HEK293 (cell line): Measurements from ENCODE around the gene SLC25A41.

Source experiments
- FEZF1 ChIP-seq: fragments of 450-650 bp; formaldehyde crosslinking; IDR thresholded peaks from 2 replicates; pipeline ENCODE4 v1.5.1; 2016; ENCODE audit warnings: missing biosample characterization, missing genetic modification characterization
- GFI1B ChIP-seq: fragments of 450-650 bp; formaldehyde crosslinking; IDR thresholded peaks from 2 replicates; pipeline ENCODE4 v1.5.1; 2016; ENCODE audit warnings: missing biosample characterization, missing genetic modification characterization
- GLI4 ChIP-seq: fragments of 450-650 bp; formaldehyde crosslinking; IDR thresholded peaks from 2 replicates; pipeline ENCODE4 v1.5.1; 2016; ENCODE audit warnings: missing biosample characterization, missing genetic modification characterization
- HOXC10 ChIP-seq: sonication (generic); formaldehyde crosslinking; IDR thresholded peaks from 2 replicates; pipeline ENCODE4 v1.8.1; 2023; ENCODE audit warnings: mild to moderate bottlenecking, missing genetic modification reagents
- PRDM6 ChIP-seq: fragments of 450-650 bp; formaldehyde crosslinking; IDR thresholded peaks from 2 replicates; pipeline ENCODE4 v1.5.1; 2017; ENCODE audit warnings: missing biosample characterization, missing genetic modification characterization
- ZBTB20 ChIP-seq: fragments of 450-650 bp; formaldehyde crosslinking; IDR thresholded peaks from 2 replicates; pipeline ENCODE4 v1.5.1; 2016; ENCODE audit warnings: missing biosample characterization, missing genetic modification characterization
- ZFHX2 ChIP-seq: fragments of 450-650 bp; formaldehyde crosslinking; conservative IDR thresholded peaks from 2 replicates; pipeline ENCODE4 v1.5.1; 2016; ENCODE audit warnings: missing biosample characterization, missing genetic modification characterization
- ZFP37 ChIP-seq: fragments of 450-650 bp; formaldehyde crosslinking; IDR thresholded peaks from 2 replicates; pipeline ENCODE4 v1.5.1; 2016; ENCODE audit warnings: missing biosample characterization, missing genetic modification characterization
- ZNF140 ChIP-seq: fragments of 450-650 bp; formaldehyde crosslinking; IDR thresholded peaks from 2 replicates; pipeline ENCODE4 v1.5.1; 2016; ENCODE audit warnings: missing biosample characterization, missing genetic modification characterization
- ZNF146 ChIP-seq: fragments of 450-650 bp; formaldehyde crosslinking; IDR thresholded peaks from 2 replicates; pipeline ENCODE4 v1.5.1; 2016; ENCODE audit warnings: missing biosample characterization, missing genetic modification characterization
- ZNF157 ChIP-seq: fragments of 450-650 bp; formaldehyde crosslinking; IDR thresholded peaks from 2 replicates; pipeline ENCODE4 v1.5.1; 2016; ENCODE audit warnings: missing biosample characterization, missing genetic modification characterization
- ZNF16 ChIP-seq: fragments of 450-650 bp; formaldehyde crosslinking; IDR thresholded peaks from 2 replicates; pipeline ENCODE4 v1.5.1; 2016; ENCODE audit warnings: low read depth, missing biosample characterization, missing genetic modification characterization
- ZNF169 ChIP-seq: fragments of 450-650 bp; formaldehyde crosslinking; IDR thresholded peaks from 2 replicates; pipeline ENCODE4 v1.5.1; 2016; ENCODE audit warnings: missing biosample characterization, missing genetic modification characterization
- ZNF239 ChIP-seq: fragments of 450-650 bp; formaldehyde crosslinking; IDR thresholded peaks from 2 replicates; pipeline ENCODE4 v1.5.1; 2016; ENCODE audit warnings: missing biosample characterization, missing genetic modification characterization
- ZNF350 ChIP-seq: fragments of 450-650 bp; formaldehyde crosslinking; IDR thresholded peaks from 2 replicates; pipeline ENCODE4 v1.5.0; 2017; ENCODE audit warnings: missing biosample characterization, mild to moderate bottlenecking, missing genetic modification characterization
- ZNF48 ChIP-seq: fragments of 450-650 bp; formaldehyde crosslinking; IDR thresholded peaks from 2 replicates; pipeline ENCODE4 v1.5.1; 2016; ENCODE audit warnings: missing biosample characterization, missing genetic modification characterization
- ZNF501 ChIP-seq: fragments of 450-650 bp; formaldehyde crosslinking; IDR thresholded peaks from 2 replicates; pipeline ENCODE4 v1.5.1; 2016; ENCODE audit warnings: missing biosample characterization, missing genetic modification characterization
- ZNF544 ChIP-seq: fragments of 450-650 bp; formaldehyde crosslinking; IDR thresholded peaks from 2 replicates; pipeline ENCODE4 v1.5.0; 2017; ENCODE audit warnings: missing biosample characterization, missing genetic modification characterization
- ZNF560 ChIP-seq: fragments of 450-650 bp; formaldehyde crosslinking; IDR thresholded peaks from 2 replicates; pipeline ENCODE4 v1.5.1; 2017; ENCODE audit warnings: missing biosample characterization, missing genetic modification characterization, borderline replicate concordance
- ZNF660 ChIP-seq: fragments of 450-650 bp; IDR thresholded peaks from 2 replicates; pipeline ENCODE4 v1.5.1; 2018; ENCODE audit warnings: missing biosample characterization, mild to moderate bottlenecking, missing genetic modification characterization
- ZNF670 ChIP-seq: fragments of 450-650 bp; formaldehyde crosslinking; IDR thresholded peaks from 2 replicates; pipeline ENCODE4 v1.5.1; 2016; ENCODE audit warnings: missing biosample characterization, missing genetic modification characterization, low read depth
- ZNF707 ChIP-seq: fragments of 450-650 bp; formaldehyde crosslinking; IDR thresholded peaks from 2 replicates; pipeline ENCODE4 v1.5.1; 2016; ENCODE audit warnings: missing biosample characterization, missing genetic modification characterization
- ZNF791 ChIP-seq: fragments of 450-650 bp; formaldehyde crosslinking; IDR thresholded peaks from 2 replicates; pipeline ENCODE4 v1.5.1; 2016; ENCODE audit warnings: missing biosample characterization, missing genetic modification characterization
- ZSCAN23 ChIP-seq: fragments of 450-650 bp; formaldehyde crosslinking; IDR thresholded peaks from 2 replicates; pipeline ENCODE4 v1.5.1; 2016; ENCODE audit warnings: missing biosample characterization, missing genetic modification characterization
- TF ChIP-seq, protein P1 (sequence below): fragments of 450-650 bp; formaldehyde crosslinking; IDR thresholded peaks from 2 replicates; pipeline ENCODE4 v1.5.1; 2016; ENCODE audit warnings: missing biosample characterization, missing genetic modification characterization
- TF ChIP-seq, protein P2 (sequence below): fragments of 450-650 bp; formaldehyde crosslinking; IDR thresholded peaks from 2 replicates; pipeline ENCODE4; 2016; ENCODE audit warnings: missing biosample characterization, missing genetic modification characterization
- TF ChIP-seq, protein P3 (sequence below): fragments of 450-650 bp; formaldehyde crosslinking; IDR thresholded peaks from 2 replicates; pipeline ENCODE4 v1.5.1; 2016; ENCODE audit warnings: missing biosample characterization, missing genetic modification characterization
- TF ChIP-seq, protein P4 (sequence below): fragments of 450-650 bp; formaldehyde crosslinking; IDR thresholded peaks from 2 replicates; pipeline ENCODE4 v1.5.1; 2016; ENCODE audit warnings: missing biosample characterization, missing genetic modification characterization
- TF ChIP-seq, protein P5 (sequence below): IDR thresholded peaks from 2 replicates; pipeline ENCODE4 v1.6.1; 2011; ENCODE audit warnings: mild to moderate bottlenecking, low read depth, low read length, borderline replicate concordance
- TF ChIP-seq, protein P6 (sequence below): fragments of 450-650 bp; formaldehyde crosslinking; IDR thresholded peaks from 2 replicates; pipeline ENCODE4 v1.5.1; 2016; ENCODE audit warnings: missing biosample characterization, missing genetic modification characterization

Gene SLC25A41

GRCh38 chr19:6460099-6460884 lies 26.7 kb upstream of the SLC25A41 start (continued):
- 0 out of 2 replicates have a peak, but pooled peaks have one; percentile 51 for TF ChIP-seq ZNF239
- TF ChIP-seq ZNF350 (tag by site-specific recombination), result no peak
- no peak for TF ChIP-seq ZNF48 (tag by site-specific recombination)
- TF ChIP-seq FEZF1 (tag by site-specific recombination), result peak; percentile 45; the same call in 1 of the 2 replicates
- TF ChIP-seq ZNF660 (tag by site-specific recombination), result peak; percentile 56; the same call in 1 of the 2 replicates
- peak; percentile 81 for TF ChIP-seq ZFHX2 (tag by site-specific recombination)
- no peak for TF ChIP-seq ZNF544 (tag by site-specific recombination)
- TF ChIP-seq, protein P1, sequence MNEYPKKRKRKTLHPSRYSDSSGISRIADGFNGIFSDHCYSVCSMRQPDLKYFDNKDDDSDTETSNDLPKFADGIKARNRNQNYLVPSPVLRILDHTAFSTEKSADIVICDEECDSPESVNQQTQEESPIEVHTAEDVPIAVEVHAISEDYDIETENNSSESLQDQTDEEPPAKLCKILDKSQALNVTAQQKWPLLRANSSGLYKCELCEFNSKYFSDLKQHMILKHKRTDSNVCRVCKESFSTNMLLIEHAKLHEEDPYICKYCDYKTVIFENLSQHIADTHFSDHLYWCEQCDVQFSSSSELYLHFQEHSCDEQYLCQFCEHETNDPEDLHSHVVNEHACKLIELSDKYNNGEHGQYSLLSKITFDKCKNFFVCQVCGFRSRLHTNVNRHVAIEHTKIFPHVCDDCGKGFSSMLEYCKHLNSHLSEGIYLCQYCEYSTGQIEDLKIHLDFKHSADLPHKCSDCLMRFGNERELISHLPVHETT, result peak; percentile 92; the same call in 1 of the 2 replicates
- TF ChIP-seq, protein P2, sequence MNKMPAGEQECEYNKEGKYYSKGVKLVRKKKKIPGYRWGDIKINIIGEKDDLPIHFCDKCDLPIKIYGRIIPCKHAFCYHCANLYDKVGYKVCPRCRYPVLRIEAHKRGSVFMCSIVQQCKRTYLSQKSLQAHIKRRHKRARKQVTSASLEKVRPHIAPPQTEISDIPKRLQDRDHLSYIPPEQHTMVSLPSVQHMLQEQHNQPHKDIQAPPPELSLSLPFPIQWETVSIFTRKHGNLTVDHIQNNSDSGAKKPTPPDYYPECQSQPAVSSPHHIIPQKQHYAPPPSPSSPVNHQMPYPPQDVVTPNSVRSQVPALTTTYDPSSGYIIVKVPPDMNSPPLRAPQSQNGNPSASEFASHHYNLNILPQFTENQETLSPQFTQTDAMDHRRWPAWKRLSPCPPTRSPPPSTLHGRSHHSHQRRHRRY (tag by site-specific recombination), result peak; percentile 88; the same call in 1 of the 2 replicates
- peak; percentile 77; the same call in 1 of the 2 replicates for TF ChIP-seq ZNF169 (tag by site-specific recombination)
- TF ChIP-seq, protein P3, sequence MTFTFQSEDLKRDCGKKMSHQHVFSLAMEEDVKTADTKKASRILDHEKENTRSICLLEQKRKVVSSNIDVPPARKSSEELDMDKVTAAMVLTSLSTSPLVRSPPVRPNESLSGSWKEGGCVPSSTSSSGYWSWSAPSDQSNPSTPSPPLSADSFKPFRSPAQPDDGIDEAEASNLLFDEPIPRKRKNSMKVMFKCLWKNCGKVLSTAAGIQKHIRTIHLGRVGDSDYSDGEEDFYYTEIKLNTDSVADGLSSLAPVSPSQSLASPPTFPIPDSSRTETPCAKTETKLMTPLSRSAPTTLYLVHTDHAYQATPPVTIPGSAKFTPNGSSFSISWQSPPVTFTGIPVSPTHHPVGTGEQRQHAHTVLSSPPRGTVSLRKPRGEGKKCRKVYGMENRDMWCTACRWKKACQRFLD (tag by site-specific recombination), result no peak
- TF ChIP-seq ZNF157 (tag by site-specific recombination), result no peak
- TF ChIP-seq ZNF791, result no peak
- TF ChIP-seq ZNF146 (tag by site-specific recombination), result peak; percentile 26; the same call in 1 of the 2 replicates
- TF ChIP-seq ZNF140 (tag by site-specific recombination), result no peak
- peak; percentile 69; the same call in 1 of the 2 replicates for TF ChIP-seq ZSCAN23 (tag by site-specific recombination)
- TF ChIP-seq ZBTB20 (tag by site-specific recombination), result peak; percentile 84
- TF ChIP-seq, protein P4, sequence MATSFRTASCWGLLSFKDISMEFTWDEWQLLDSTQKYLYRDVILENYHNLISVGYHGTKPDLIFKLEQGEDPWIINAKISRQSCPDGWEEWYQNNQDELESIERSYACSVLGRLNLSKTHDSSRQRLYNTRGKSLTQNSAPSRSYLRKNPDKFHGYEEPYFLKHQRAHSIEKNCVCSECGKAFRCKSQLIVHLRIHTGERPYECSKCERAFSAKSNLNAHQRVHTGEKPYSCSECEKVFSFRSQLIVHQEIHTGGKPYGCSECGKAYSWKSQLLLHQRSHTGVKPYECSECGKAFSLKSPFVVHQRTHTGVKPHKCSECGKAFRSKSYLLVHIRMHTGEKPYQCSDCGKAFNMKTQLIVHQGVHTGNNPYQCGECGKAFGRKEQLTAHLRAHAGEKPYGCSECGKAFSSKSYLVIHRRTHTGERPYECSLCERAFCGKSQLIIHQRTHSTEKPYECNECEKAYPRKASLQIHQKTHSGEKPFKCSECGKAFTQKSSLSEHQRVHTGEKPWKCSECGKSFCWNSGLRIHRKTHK (tag by site-specific recombination), result no peak
- no peak for TF ChIP-seq HOXC10 (CRISPR knock-in tag)
- no peak for TF ChIP-seq ZNF670
- peak; percentile 28; the same call in 1 of the 2 replicates for TF ChIP-seq PRDM6 (tag by site-specific recombination)
- TF ChIP-seq ZNF501, result no peak; the same call in 1 of the 2 replicates
- no peak for TF ChIP-seq ZNF707 (tag by site-specific recombination)
- TF ChIP-seq GFI1B (tag by site-specific recombination), result peak; percentile 91
- no peak for TF ChIP-seq ZNF560 (tag by site-specific recombination)
- TF ChIP-seq, protein P5, sequence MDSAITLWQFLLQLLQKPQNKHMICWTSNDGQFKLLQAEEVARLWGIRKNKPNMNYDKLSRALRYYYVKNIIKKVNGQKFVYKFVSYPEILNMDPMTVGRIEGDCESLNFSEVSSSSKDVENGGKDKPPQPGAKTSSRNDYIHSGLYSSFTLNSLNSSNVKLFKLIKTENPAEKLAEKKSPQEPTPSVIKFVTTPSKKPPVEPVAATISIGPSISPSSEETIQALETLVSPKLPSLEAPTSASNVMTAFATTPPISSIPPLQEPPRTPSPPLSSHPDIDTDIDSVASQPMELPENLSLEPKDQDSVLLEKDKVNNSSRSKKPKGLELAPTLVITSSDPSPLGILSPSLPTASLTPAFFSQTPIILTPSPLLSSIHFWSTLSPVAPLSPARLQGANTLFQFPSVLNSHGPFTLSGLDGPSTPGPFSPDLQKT, result no peak
- TF ChIP-seq ZNF16 (tag by site-specific recombination), result no peak
- TF ChIP-seq, protein P6, sequence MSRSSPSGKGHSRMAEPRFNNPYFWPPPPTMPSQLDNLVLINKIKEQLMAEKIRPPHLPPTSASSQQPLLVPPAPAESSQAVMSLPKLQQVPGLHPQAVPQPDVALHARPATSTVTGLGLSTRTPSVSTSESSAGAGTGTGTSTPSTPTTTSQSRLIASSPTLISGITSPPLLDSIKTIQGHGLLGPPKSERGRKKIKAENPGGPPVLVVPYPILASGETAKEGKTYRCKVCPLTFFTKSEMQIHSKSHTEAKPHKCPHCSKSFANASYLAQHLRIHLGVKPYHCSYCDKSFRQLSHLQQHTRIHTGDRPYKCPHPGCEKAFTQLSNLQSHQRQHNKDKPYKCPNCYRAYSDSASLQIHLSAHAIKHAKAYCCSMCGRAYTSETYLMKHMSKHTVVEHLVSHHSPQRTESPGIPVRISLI (tag by site-specific recombination), result no peak
- peak; percentile 87 for TF ChIP-seq GLI4
- TF ChIP-seq ZFP37 (tag by site-specific recombination), result peak; percentile 46; the same call in 1 of the 2 replicates
